NCI-H146 treated with DMSO at 0.1 percent for 48 hours (cell line): ENCODE data around the gene MYT1.
"Not testable (repeated sequence)": the region's sequence is repeated elsewhere in the genome, so short reads cannot be mapped to it uniquely, and the experiment has no call there.

ENCODE experiments used
- DNase-seq: peaks from one replicate; lab custom pipeline; 2025; ENCODE audit not compliant: unreplicated experiment; lab: John Stamatoyannopoulos, UW

Gene MYT1

GRCh38 chr20:64260239-64260638 is 96.0 kb downstream of the MYT1 start:
- no peak for DNase-seq

GRCh38 chr20:64261138-64261537 is 96.9 kb downstream of the MYT1 start:
- no peak for DNase-seq

GRCh38 chr20:64264091-64264490 is 99.8 kb downstream of the MYT1 start:
- no peak for DNase-seq

- DNase-seq: no peak
Measured at GRCh38 chr20:64265201-64265600, 100.9 kb downstream of the MYT1 start.

- no peak for DNase-seq
Measured at GRCh38 chr20:64266988-64267387, 102.7 kb downstream of the MYT1 start.

GRCh38 chr20:64268174-64268573 is 103.9 kb downstream of the MYT1 start:
- DNase-seq: no peak

- DNase-seq: no peak
Measured at GRCh38 chr20:64269604-64270411, 105.6 kb downstream of the MYT1 start.

GRCh38 chr20:64271636-64272035 is 107.4 kb downstream of the MYT1 start:
- DNase-seq: no peak

GRCh38 chr20:64273109-64273508 is 108.9 kb downstream of the MYT1 start:
- no peak for DNase-seq

- no peak for DNase-seq
Measured at GRCh38 chr20:64276817-64277216, 112.6 kb downstream of the MYT1 start.

- DNase-seq: no peak
Measured at GRCh38 chr20:64277571-64278316, 113.5 kb downstream of the MYT1 start.

- DNase-seq: no peak
Measured at GRCh38 chr20:64278317-64278681, 114.0 kb downstream of the MYT1 start.

GRCh38 chr20:64279826-64280459 is 115.7 kb downstream of the MYT1 start:
- DNase-seq: no peak

GRCh38 chr20:64280460-64280843 is 116.2 kb downstream of the MYT1 start:
- no peak for DNase-seq

GRCh38 chr20:64283646-64284045 is 119.4 kb downstream of the MYT1 start:
- DNase-seq: no peak

GRCh38 chr20:64285579-64286446 is 121.6 kb downstream of the MYT1 start:
- peak; percentile 89 for DNase-seq

- peak; percentile 2 for DNase-seq
Measured at GRCh38 chr20:64286447-64287263, 122.4 kb downstream of the MYT1 start.

GRCh38 chr20:64287264-64287590 is 123.0 kb downstream of the MYT1 start:
- DNase-seq: not testable (repeated sequence)
